NCI-H1417 treated with DMSO at 0.1 percent for 48 hours (cell line): ENCODE data around the gene DGKG.

ENCODE experiments used
- DNase-seq: peaks from one replicate; lab custom pipeline; 2025; lab: John Stamatoyannopoulos, UW

The DGKG gene

DNA sequence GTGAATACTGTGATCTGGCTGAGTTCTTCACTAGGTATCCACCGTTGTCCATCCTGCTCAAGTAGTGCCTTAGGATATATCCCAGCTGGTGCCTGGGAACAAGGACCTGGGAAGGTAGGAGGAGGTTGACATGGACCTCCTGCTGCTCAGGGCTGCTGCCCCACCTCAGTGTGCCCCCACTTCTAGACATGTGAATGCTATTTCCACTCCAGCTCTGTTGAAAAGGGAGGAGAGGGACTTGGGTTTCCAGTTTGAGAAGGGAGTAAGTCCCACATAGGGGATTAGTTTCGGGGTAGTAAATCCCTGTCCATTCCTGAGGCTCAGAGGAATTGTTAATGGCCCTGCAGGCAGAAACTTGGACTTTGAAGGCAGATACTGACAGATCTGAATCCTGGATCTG lies 220.2 kb downstream of the DGKG start:
- no peak for DNase-seq

DNA sequence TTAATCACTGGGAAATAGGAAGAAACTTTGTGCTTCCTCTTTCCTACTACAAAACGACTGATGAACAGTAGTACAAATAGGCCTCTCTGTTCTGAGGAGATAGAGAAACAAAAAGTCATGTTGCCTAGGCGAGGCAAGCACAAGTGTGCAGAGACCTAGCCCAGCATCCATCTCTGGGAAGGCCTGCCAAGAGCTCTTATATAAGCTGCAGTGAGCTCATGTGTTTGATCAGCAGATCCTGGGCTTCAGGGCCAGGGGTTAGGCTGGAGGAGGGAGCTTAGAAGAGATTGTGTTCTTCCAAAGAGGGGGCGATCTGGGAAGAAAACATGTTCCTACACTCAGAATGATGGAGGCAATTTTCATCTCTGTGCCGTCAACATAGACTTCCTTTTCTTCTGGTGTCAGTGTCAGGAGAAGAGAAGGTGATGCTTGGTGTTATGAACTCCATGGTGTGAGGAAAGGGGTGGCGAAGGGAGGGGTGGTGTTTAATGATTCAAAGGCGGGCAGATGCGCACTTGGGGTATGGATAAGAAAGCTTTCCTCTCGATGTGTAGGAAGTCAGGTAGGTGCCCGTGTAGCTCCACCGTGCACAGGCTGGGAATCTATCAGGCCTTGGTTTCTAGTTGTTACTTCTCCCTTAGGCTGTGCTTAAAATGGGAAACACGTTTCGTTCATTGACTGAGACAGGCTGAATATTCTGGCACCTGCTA lies 223.6 kb downstream of the DGKG start:
- DNase-seq, result no peak

DNA sequence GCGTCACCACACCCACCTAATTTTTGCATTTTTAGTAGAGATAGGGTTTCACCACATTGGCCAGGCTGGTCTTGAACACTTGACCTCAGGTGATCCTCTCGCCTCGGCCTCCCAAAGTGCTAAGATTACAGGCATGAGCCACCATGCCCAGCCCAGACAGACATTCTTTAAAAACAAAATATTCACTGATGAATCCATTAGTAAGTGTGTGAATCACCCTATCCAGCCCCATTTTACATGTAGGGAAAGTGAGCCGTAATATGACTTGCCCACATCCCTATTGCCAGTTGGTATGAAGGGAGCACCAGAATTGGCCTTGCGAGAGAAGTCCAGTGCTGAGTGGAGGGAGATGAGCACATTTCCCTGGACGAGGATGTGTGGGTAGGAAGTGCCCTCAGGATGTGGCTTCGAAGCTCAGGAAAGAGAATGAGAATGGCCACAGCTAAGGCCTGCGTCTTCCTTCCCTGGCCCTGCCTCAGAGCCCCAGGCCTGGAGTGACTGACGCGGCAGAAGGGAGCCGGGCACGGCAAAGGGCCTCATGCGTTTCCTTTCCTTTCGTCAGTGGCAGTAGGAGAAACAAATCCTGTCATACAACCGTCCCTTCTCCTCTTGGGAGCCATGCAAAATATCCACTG lies 224.9 kb downstream of the DGKG start:
- DNase-seq, result no peak

DNA sequence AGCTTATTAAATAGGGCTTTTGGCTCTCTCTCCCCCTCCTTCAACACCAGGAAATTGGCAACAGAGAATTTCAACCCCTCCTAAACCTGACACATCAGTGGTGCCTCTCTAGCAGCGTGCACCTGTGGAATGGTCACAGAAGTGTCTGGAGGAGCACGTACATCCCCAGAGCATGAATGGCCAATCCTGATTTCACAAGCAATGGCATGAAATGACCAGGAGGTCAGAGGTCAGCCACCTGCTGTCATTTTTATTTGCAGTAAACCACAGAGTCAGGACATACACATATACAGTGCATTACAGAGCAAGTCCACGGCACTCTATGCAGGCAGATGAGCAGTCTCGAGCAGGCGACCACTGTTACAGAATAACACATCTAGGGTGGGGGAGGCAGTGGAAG lies 228.1 kb downstream of the DGKG start:
- no peak for DNase-seq

DNA sequence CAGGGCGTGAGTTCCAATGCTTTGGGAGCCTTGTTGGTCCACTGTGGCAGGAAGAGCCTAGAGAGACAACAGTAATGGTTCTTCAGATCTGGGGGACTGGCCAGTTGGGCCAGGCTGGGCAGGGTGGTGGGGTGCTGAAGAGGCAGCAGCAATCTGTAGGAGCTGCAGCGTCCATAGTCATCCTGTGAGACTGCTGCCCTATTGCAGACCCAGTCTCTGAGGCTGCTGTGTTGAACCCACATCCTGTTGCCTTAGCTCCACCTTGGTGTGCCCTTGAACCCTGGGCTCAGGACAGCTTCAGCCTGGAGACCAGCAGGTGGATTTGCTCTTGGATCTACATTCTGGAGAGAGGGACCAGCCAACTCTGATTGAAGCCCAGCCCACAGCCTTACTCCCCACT lies 229.5 kb downstream of the DGKG start:
- no peak for DNase-seq

DNA sequence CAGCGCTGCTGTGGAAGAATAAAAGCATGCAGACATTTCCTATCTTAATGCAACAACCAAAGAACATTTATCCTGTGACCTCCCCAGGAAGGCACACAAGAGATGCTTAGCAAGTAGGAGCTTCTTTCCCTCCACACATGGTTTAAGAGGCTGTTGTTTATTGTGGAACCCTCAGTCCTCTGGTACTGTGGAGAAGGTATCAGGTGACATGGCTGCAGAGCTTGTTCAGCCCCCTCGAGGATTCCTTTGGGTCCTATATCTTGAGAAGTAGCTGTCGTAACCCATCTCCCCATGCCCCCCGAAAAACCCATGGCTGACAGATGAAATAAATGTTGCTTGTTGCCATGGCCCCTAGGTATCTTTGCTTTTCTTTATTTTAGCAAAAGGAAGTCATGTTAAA lies 232.8 kb downstream of the DGKG start:
- no peak for DNase-seq

DNA sequence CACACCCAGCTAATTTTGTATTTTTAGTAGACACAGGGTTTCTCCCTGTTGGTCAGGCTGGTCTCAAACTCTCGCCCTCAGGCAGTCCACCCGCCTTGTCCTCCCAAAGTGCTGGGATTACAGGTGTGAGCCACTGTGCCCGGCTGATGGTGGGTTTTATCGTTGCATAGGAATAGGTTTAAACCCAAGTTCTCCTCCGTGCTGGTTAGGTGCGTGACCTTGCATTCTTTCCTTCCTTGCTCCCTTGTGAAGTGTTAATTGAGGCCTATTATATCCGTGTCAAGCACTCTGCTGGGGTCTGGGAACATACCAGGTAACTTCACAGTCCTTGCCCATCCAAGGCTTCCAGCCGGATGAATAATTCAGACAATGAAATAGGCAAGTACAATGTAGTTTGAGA lies 233.9 kb downstream of the DGKG start:
- no peak for DNase-seq

DNA sequence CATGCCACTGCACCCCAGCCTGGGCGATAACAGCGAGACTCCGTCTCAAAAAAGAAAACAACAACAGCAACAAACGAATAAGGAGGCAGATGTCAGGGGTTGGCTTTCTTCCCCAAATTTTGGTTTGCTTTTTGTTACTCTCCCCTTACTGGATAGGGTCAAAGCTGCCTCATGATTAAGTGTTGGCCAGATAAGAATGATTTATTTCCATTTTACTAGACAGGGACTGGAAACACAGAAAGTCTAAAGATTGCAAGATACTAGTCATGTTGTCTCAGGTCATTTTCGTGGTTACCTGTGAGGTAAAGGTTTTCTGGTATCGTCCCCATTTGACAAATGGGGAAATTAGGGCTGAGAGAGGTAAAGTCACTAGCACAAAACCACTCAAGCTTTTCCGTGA lies 234.6 kb downstream of the DGKG start:
- DNase-seq, result no peak

DNA sequence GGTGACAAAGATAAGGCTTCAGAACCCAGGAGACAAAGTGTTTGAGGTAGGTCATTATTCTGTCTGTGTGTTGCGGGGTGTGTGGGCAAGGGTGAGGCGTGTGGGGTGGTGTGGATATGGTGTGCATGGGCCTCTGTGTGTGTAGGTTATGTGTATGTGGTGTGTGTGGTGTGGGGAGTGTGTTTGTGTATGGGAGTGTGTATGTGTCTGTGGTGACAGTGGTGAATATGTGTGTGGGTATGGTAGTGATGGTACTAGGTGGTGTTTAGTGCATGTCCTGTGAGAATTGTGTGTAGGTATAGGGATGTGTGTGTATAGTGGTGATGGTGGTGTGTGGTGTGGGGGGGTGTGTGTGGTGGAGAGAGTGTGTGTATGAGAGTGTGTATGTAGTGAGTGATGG lies 236.9 kb downstream of the DGKG start:
- no peak for DNase-seq

DNA sequence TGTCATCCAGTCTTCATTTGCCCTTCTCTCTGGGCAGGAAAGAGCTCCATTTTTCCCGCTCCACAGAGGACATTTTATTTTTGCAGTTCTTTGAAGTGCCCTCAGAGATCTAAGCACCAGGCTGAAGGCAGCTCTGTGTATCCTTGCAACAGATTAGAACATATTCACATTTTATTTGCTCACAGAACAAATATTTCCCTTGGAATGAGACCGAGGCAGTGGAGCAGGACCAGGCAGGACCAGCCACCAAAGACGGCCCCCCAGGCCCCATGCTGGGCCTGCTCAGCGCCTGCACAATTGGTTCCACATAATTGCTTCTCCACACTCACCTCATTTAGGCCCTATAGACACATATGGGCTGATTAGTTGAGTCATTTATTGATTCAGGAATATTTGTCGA lies 237.4 kb downstream of the DGKG start:
- DNase-seq, result no peak

DNA sequence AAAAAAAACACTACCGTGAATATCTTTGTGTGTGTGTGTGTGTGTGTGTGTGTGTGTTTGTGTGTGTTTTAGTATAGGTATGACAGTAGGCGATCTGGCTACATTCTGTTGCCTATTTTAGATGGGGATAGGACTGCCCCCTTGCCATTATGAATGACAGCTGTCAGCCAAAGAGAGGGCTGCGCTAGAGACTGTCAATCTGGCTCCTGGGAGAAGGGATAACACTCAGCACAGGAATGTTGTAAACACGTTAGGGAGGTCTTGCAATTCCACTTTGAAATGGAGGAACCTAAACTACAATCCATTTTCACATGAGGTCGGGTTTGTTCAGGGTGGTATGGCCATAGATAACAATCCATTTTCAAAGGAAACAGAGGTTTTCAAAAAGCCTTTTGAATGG lies 239.0 kb downstream of the DGKG start:
- DNase-seq, result no peak

DNA sequence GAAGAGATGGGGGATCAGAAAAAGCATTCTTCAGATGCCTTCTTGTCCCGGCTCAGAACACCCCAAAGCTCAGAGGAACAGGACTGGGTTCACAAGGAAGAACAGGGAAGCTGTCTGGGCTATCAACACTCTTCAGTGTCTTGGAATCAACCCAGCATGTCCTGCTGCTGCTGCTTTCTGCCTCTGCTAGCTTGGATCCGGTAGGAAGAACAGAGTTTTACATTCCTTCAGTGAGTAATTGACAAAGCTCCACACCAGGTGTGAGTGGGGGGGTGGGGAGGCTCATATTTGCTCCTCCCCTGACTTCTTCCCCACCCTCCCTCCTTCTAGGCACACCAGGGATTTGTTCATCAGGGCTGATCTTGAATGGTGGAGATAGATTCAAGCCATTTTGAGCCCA lies 240.1 kb downstream of the DGKG start:
- no peak for DNase-seq

DNA sequence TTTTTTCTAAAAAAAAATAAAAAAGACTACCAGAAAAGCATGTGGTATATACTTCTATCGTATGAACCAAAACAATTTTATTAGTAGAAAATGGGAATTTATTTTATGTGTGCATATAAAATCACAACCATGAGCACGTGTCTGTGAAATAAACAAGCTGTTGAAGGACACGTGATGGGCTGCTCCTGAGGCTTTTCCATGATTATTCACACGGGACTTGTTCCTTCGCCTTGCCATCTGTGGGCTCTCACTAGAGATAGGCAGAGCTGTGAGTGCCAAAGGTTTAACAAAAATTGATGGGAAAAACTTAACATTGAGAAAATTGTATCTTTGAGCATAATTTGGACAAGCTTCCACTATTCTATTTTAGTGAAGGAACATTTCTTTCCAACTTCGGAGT lies 240.8 kb downstream of the DGKG start:
- DNase-seq, result no peak

DNA sequence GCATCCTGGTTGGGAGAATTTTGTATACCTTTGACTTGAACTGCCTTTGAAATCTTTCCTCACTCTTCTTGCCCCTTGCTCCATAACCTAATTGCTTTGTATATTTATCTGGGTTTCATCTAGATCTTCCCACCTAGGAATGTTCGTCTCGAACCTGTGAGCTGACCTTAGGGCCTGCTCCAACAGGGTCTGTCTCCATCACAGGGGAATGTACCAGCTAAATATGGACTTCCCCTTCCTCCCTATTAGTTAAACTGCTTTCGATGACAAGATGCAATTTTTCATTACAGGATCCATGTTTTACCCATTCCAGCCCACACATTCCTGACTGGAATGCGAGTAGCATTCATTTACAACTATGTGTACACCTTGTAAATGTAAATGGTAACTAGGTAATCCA lies 242.5 kb downstream of the DGKG start:
- DNase-seq, result no peak

DNA sequence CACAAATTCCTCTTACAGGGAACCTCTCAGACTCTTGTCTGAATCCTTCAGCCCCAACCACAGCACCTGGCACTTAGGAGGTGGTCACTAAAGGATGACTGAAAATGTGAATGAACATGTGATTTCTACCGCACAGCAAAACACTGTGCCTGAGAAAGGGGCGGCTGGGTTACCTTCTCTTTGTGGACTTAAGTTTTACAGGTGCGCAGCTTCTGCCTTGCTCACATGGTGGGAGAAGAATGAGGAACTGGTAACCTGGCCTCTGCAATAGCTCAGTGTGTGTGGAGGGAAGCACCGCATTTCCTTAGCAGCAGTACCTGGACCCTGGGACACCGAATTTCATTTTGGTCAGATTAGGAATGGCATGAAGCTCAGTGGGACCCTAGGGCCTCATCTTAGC lies 243.3 kb downstream of the DGKG start:
- DNase-seq, result no peak

DNA sequence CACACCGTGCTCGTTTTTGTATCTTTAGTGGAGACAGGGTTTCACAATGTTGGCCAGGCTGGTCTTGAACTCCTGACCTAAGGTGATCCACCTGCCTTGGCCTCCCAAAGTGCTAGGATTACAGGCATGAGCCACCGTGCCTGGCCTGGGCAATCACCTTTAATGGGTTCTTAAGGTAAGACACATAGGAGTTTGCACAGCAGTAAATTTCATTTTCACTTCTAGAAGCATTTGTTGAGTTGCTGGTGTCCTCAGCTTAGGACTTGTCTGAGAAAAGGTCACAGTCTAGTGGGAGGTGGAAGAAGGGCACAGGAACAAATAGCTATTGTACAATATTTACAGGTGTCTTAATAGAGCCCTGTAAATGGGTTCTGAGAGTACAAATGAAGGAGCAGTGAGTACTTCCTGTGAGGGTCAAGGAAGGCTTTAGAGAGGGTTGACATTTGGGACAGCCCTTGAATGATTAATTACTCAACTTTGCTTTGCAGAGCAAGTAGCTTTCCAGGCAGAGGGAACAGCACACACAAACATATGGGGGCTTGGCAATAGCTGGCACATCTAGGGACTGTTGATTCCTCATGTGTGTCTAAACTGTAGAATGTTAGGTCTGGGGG lies 244.4 kb downstream of the DGKG start:
- no peak for DNase-seq

DNA sequence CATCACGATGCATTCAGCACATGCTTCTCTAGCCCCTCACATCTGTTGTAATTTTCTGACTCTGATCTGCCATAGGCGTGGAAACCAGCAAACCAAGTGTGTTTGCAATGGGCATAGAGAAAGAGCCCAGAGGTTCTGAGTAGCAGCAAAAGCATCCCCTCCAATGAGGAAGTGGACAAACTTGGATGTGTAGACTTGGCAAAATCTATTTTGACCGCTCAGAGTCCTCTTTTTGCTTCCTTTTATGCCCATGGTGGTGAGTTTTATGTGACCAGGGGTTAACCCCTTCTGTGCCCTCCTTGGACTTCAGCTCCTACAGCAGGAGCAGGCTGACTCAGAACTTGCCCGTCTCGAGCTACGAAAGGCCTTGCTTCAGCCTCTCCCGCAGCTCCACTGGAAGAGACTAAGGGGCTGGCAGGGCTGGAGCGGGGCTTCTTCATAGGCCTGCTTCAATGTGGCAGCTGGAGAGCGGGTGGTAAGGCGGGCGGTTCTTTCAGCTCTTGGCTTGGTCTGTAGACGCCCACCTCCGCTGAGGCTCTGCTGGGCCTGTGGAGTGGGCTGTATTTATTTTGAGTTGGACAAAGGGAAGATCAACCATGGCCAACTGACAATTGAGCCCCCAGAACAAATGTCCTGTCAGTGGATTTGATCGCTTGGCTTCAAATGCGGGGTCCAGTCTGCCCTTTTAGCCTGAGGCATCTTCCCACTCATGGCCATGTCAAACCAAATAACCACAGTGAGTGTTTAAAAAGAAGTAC lies 246.6 kb downstream of the DGKG start:
- DNase-seq, result no peak

DNA sequence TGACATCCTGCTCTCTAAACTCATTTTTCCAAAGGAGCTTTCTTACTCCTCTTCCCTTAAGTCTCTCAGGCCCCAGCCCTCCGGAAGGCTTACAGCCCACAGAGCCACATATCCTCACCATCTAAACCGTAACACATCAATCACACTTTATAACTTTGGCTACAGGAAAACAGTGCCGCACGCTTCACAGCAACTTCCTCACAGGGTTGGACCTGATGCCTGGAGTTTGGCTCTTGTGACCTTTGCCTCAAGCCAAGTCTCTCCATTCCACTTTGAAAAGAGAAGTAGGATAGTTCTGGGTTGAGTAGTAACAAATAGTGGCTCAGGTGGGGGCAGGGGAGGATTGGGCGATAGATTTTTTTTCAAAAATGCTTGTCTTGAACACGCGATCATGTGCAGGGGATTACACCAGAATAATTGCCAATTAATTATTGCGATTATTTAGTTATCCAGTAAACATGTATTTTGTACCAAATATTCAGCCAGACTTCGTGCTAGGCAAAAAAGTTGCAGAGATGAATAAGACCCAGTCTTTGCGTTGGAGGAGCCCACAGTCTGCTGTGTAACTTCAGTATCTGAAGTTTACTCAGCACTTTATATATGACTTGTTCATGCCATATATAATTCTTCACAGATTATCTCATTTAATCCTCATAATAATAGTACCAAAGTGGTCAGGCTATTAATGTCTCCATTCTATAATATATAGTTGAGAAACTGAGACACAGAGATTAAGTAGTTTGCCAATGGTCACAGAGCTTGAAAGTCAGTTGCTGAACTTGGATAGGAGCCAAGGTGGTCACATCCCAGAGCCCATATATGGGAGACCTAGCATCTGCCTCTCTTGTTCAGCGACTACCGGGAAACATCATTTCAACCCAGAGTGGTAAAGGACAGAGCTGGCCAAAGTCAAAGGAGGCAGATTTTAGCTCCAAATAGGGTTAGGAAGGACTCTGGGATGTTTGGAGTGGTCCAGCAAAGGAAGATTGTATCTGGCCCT lies 250.8 kb downstream of the DGKG start:
- no peak for DNase-seq

DNA sequence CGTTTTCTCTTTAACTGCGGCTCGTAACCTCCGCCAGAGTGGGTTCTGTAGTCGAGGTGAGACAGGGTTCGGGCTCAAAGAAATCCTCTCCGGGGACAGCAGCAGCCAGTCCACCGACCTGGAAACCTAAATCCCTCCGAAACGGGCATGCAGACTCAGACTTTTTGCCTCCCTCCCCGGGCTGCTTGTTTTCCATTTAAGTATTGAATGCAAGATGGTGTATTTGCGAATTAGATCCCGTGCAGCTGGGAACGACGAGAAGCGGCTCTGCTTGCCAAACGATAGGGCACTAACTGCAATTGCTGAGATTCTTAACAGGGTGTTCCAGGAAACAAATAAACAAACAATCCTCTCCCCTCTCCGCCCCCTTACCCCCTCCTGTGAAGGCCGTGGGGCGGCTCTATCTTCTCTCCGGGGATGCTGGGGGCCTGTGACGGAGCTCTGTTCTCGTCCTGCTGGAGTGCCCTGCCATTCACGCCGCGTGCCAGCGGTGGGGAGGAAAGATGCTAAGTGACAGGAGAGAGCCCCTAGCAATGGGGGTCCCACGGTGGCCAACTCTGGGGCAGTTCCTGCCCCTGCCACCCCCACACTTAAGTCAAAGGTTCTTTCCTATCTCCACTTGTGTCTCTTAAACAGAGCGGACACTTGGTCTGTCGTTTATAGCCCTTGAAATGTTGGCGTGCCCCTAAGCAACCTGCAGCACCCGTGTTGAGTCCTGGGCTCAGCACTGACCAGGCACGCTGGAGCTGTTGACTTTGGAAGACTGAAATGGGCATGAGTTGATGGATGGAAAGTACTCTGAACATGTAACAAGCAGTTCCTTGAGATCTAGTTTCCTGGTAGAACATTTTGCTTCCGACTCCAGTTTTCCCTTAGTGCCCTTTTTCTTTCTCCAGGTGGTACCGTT lies 251.9 kb downstream of the DGKG start:
- no peak for DNase-seq
